Caco-2 (cell line): ENCODE data around the gene SKAP2. TPM values are rescaled to one million over a fixed set of nuclear protein-coding genes. Genes with fewer than 3 reads are reported as not detected.

Experiments used
- BruUV-seq: library from RNA; stranded (reverse); fragments of 400-500 nt; replicated peaks from 2 replicates; lab custom pipeline; 2021; lab: Mats Ljungman, UMichigan
- CTCF ChIA-PET: fragments of 300-600 bp; sonication (Branson Sonifier 250); formaldehyde crosslinking; loops from one replicate; lab custom pipeline; 2022; ENCODE audit warnings: antibody characterized with exemption; lab: Charles Lee
- POLR2A ChIA-PET: fragments of 300-600 bp; sonication (Branson Sonifier 250); formaldehyde crosslinking; loops from one replicate; lab custom pipeline; 2022; ENCODE audit warnings: antibody characterized with exemption; lab: Charles Lee
- DNase-seq, 2 experiments: peaks; one replicate each; pipeline versions ENCODE4 v3.0.0 to v3.0.0-alpha.2; 2020 to 2022
- H3K27me3 ChIP-seq: replicated peaks from 2 replicates; pipeline ENCODE4 v1.6.0; 2011; ENCODE audit warnings: low read length; ENCODE audit not compliant: control insufficient read depth, insufficient read depth
- H3K36me3 ChIP-seq: 2 replicates; pipeline ENCODE4 v1.5.1; 2011; ENCODE audit warnings: low read length; ENCODE audit not compliant: control insufficient read depth, insufficient read depth
- H3K4me1 ChIP-seq: fragments of 250-450 bp; sonication (Bioruptor Pico); 2 replicates; pipeline ENCODE4 v1.5.1; 2020; ENCODE audit warnings: mild to moderate bottlenecking
- H3K4me3 ChIP-seq: 2 replicates; pipeline ENCODE4 v1.5.1; 2011; ENCODE audit warnings: low read depth, mild to moderate bottlenecking, control low read depth, low read length
- H3K9me3 ChIP-seq: fragments of 250-450 bp; sonication (Bioruptor Pico); 2 replicates; pipeline ENCODE4 v1.5.1; 2020; ENCODE audit warnings: mild to moderate bottlenecking, moderate library complexity
- H3K27ac Mint-ChIP-seq: one replicate; pipeline ENCODE4 v1.8.0; 2022; ENCODE audit warnings: mixed read lengths; ENCODE audit not compliant: unreplicated experiment
- H3K27me3 Mint-ChIP-seq: one replicate; pipeline ENCODE4 v1.8.0; 2022; ENCODE audit warnings: mixed read lengths; ENCODE audit not compliant: insufficient read depth, unreplicated experiment
- H3K36me3 Mint-ChIP-seq: one replicate; pipeline ENCODE4 v1.8.0; 2022; ENCODE audit warnings: mild to moderate bottlenecking, mixed read lengths; ENCODE audit not compliant: insufficient read depth, unreplicated experiment
- H3K4me1 Mint-ChIP-seq: one replicate; pipeline ENCODE4 v1.8.0; 2022; ENCODE audit warnings: low read depth, mixed read lengths; ENCODE audit not compliant: unreplicated experiment
- H3K4me3 Mint-ChIP-seq: one replicate; pipeline ENCODE4 v1.8.0; 2022; ENCODE audit warnings: mild to moderate bottlenecking, moderate library complexity, mixed read lengths; ENCODE audit not compliant: unreplicated experiment
- H3K9me3 Mint-ChIP-seq: one replicate; pipeline ENCODE4 v1.8.0; 2022; ENCODE audit warnings: mixed read lengths; ENCODE audit not compliant: unreplicated experiment
- intact Hi-C: fragments of 100-400 bp; cut with micrococcal nuclease; formaldehyde crosslinking; loops from one replicate; pipeline ENCODE4 v1.10.0; 2022; ENCODE audit not compliant: unreplicated experiment
- total RNA-seq: library from RNA; stranded (reverse); gene quantifications from 2 replicates; pipeline ENCODE4 v1.2.3, GENCODE V29; 2022
- TF ChIP-seq, protein P1 (sequence below), 2 experiments: fragments of 200-600 bp in 1 of 2; IDR thresholded peaks; 1 replicate in 1 of 2; 2 replicates in 1 of 2; pipeline versions ENCODE4 v1.5.1 to v1.8.0; 2011 to 2022; ENCODE audit warnings: antibody characterized with exemption in 1 of 2, control low read depth in 1 of 2, inconsistent platforms in 1 of 2, low read depth in 1 of 2, low read length in 1 of 2, mild to moderate bottlenecking in 1 of 2, moderate library complexity in 1 of 2; ENCODE audit not compliant: insufficient read depth in 1 of 2, severe bottlenecking in 1 of 2, unreplicated experiment in 1 of 2

SKAP2 gene
- total RNA-seq, 1 experiment from 2014 or later = 36.2 TPM

DNA sequence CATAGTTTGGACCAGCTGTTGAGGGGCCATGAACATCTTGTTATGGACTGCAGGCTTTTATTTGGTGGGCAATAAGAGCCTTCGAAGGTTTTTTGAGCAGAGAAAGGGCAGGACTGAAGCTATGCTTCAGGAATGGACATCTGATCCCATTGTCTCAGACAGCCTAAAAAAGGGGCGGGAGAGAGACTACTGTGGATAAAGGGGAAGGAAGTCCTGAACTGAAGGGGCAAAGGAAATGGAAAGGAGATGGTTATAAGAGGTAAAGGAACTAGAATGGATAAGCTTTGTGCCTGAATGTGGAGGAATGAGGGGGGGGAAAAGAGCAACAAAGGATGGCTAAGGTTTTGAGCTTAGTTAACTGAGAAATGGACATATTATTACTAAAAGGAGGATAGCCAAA, 172.5 kb downstream of the SKAP2 start:
- CTCF ChIA-PET = no interaction called here
- Mint-ChIP-seq H3K27ac (peak overlapping the region; percentile 31), H3K36me3 (no peaks in the 10 kb centered on the region), H3K9me3 (no peaks in the 10 kb centered on the region), H3K27me3 (no peaks in the 10 kb centered on the region), H3K4me3 (no peak overlapping the region), H3K4me1 (peaks cover 32% of the 10 kb centered on the region)
- intact Hi-C loops = no loop called here
- TF ChIP-seq, protein P1, sequence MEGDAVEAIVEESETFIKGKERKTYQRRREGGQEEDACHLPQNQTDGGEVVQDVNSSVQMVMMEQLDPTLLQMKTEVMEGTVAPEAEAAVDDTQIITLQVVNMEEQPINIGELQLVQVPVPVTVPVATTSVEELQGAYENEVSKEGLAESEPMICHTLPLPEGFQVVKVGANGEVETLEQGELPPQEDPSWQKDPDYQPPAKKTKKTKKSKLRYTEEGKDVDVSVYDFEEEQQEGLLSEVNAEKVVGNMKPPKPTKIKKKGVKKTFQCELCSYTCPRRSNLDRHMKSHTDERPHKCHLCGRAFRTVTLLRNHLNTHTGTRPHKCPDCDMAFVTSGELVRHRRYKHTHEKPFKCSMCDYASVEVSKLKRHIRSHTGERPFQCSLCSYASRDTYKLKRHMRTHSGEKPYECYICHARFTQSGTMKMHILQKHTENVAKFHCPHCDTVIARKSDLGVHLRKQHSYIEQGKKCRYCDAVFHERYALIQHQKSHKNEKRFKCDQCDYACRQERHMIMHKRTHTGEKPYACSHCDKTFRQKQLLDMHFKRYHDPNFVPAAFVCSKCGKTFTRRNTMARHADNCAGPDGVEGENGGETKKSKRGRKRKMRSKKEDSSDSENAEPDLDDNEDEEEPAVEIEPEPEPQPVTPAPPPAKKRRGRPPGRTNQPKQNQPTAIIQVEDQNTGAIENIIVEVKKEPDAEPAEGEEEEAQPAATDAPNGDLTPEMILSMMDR (IDR thresholded peaks at IDR 0.05; ENCODE audit: insufficient read depth in 1 of 2, low read depth in 1 of 2, low read length in 1 of 2, severe bottlenecking in 1 of 2, unreplicated experiment in 1 of 2) = no peak
- no peaks in the 10 kb centered on the region for H3K9me3 ChIP-seq
- peaks cover 42% of the 10 kb centered on the region for H3K4me1 ChIP-seq
- no peak overlapping the region for H3K4me3 ChIP-seq
- H3K27me3 ChIP-seq = no peaks in the 10 kb centered on the region
- POLR2A ChIA-PET = no interaction called here
- no TSS peak for BruUV-seq
- H3K36me3 ChIP-seq = no peaks in the 10 kb centered on the region
- no peak for DNase-seq

DNA sequence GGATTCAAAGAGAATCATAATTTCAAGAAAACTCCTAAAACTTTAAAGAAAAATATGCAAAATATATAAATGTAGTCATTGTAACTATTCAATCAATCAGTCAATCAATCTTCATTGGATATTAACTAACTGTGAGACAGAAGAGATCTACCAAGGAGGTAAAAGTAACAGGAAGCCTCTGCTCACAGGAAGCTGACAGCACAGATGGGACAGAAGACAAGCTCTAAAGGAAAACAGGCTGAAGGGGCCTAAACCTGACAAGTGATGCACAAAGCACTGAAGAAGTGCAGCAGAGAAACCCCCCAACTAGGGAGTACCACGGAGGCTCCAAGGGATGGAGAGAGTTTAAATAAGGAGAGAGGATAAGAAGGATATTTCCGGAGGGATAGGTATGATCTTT, 173.0 kb downstream of the SKAP2 start:
- H3K9me3 ChIP-seq = no peaks in the 10 kb centered on the region
- H3K4me1 ChIP-seq = peaks cover 47% of the 10 kb centered on the region
- peaks cover 37% of the 10 kb centered on the region for H3K4me1 Mint-ChIP-seq
- H3K27me3 ChIP-seq = no peaks in the 10 kb centered on the region
- TF ChIP-seq, protein P1 (IDR thresholded peaks at IDR 0.05; ENCODE audit: insufficient read depth in 1 of 2, low read depth in 1 of 2, low read length in 1 of 2, severe bottlenecking in 1 of 2, unreplicated experiment in 1 of 2) = no peak
- no peaks in the 10 kb centered on the region for H3K36me3 Mint-ChIP-seq
- POLR2A ChIA-PET = no interaction called here
- no peaks in the 10 kb centered on the region for H3K36me3 ChIP-seq
- no TSS peak for BruUV-seq
- CTCF ChIA-PET = no interaction called here
- H3K4me3 ChIP-seq = no peak overlapping the region
- DNase-seq = no peak
- no peaks in the 10 kb centered on the region for H3K9me3 Mint-ChIP-seq
- H3K27me3 Mint-ChIP-seq = no peaks in the 10 kb centered on the region
- intact Hi-C loops = no loop called here
- H3K27ac Mint-ChIP-seq = peak overlapping the region; percentile 31
- no peak overlapping the region for H3K4me3 Mint-ChIP-seq

DNA sequence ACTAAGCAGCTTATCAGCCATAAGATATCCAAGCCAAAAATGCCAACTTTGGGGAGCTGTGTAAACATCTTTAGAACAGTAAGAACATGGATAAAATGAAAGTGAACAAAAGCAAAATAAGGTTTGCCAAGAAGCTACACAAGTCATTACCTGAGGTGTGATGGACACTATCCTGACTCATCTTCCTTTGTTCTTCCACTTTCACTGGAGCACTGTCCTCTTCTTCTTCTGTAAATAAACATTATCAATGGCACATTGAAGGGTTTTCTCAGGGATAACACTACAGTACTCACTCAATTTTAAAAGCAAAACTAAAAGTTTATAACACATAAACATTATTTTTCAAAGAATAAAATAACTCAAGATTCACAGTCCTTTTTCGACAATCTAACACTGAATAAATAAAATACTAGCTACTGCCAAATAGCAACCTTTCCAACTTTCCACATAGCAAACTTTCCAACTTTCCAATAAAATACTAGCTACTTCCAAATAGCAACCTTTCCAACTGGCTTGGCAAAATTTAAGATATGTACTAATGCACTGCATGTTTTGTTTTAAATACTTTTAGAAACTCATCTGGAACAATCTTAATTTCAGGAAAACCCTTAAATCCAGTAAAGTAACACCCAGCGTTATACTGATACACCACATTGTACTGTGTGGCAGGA, 174.1 kb downstream of the SKAP2 start:
- Mint-ChIP-seq H3K36me3 (no peaks in the 10 kb centered on the region), H3K4me3 (no peak overlapping the region), H3K4me1 (peaks cover 40% of the 10 kb centered on the region), H3K27ac (peak overlapping the region; percentile 73), H3K27me3 (no peaks in the 10 kb centered on the region), H3K9me3 (no peaks in the 10 kb centered on the region)
- H3K4me1 ChIP-seq = peaks cover 50% of the 10 kb centered on the region
- no peaks in the 10 kb centered on the region for H3K27me3 ChIP-seq
- ChIA-PET POLR2A (no interaction called here), CTCF (interaction anchor here (1.7 kb wide), 1 partner anchor 471 kb away, joined by 4 read pairs; no protein-coding TSS in a partner anchor)
- BruUV-seq = no TSS peak
- no peaks in the 10 kb centered on the region for H3K9me3 ChIP-seq
- DNase-seq = no peak
- no peak overlapping the region for H3K4me3 ChIP-seq
- TF ChIP-seq, protein P1 (IDR thresholded peaks at IDR 0.05; ENCODE audit: insufficient read depth in 1 of 2, low read depth in 1 of 2, low read length in 1 of 2, severe bottlenecking in 1 of 2, unreplicated experiment in 1 of 2) = no peak
- no peaks in the 10 kb centered on the region for H3K36me3 ChIP-seq
- intact Hi-C loops = no loop called here
